Measurements from ENCODE around the gene MEN1. TPM values are rescaled to one million over a fixed set of nuclear protein-coding genes. Genes with fewer than 3 reads are reported as not detected.

MEN1 gene
- total RNA-seq, 1 experiment from 2014 or later = 46.1 TPM

DNA sequence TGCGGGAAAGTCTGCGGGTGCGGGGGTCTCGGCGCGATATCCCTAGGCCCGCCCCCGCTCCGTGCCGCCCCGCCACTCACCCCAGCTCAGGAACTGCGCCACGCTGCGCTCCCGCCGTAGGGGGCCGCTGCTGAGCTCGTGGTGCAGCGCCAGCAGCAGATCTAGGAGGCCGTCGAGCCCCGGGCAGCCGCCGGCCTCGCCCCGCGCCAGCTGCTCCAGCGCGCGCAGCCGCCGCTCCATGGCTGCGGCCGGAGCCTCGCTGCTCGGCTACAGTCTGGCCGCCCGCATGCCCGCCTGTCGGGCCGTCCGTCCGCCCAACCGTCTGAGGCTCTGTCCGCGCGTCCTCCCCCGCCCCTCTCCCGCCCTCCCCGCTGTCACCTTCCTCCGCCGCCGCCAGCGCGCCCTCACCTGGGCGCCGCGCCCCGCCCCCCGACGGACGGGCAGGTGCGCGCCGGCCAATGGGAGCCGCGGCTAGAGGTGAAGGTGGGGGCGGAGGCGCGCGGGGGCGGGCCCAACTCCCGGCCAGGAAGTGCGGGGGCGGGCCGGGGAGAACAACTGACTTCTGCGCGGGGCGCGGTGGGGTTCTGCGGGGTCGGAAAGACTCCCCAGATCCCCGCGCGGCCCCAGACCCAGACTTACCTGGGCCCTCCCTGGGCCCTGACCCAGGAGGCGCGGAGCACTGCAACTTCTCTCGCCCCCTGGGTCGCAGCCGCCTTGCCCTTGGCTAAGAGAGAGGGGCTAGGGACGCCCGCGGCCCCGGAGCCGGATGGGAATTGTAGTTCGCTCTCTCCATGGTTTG is 34.2 kb upstream of the MEN1 start, which contains the start of gene CDC42BPG:
TSS of gene CDC42BPG (minus strand) at position 324 of the 799 bp plus-strand sequence. CDS start at position 240, 84 bp downstream.
- peak within 1 kb of the TSS; percentile 83 for H3K4me3 ChIP-seq (ENCODE audit: low read length)
- peaks cover 28% of the 10 kb centered on the region for H3K79me2 ChIP-seq (ENCODE audit: low read length)
- no peaks in the 10 kb centered on the region for H3K9me2 ChIP-seq (replicated peaks; ENCODE audit: low read length)
- H2AFZ ChIP-seq (ENCODE audit: low read length) = peak within 1 kb of the TSS; percentile 89
- ATAC-seq (peak; percentile 48), DNase-seq (peak; percentile 95)
- intact Hi-C loops (cut with micrococcal nuclease) = loop anchor here (5.0 kb wide), 1 partner anchor 163 kb away; no protein-coding TSS in a partner anchor
- H3K9ac ChIP-seq (ENCODE audit: low read length) = peak within 1 kb of the TSS; percentile 72
- H3K36me3 ChIP-seq (ENCODE audit: low read depth, low read length) = peaks cover 4% of the 10 kb centered on the region; the same call in 1 of the 2 replicates
- peaks cover 43% of the 10 kb centered on the region for H3K4me1 ChIP-seq (ENCODE audit: insufficient read depth, low read length)
- no peaks in the 10 kb centered on the region for H4K20me1 ChIP-seq (ENCODE audit: low read length)
- no peaks in the 10 kb centered on the region for H3F3A ChIP-seq (ENCODE audit: low read length, unreplicated experiment)
- H3K27me3 ChIP-seq (ENCODE audit: low read length) = no peaks in the 10 kb centered on the region
- TF ChIP-seq, protein P1, sequence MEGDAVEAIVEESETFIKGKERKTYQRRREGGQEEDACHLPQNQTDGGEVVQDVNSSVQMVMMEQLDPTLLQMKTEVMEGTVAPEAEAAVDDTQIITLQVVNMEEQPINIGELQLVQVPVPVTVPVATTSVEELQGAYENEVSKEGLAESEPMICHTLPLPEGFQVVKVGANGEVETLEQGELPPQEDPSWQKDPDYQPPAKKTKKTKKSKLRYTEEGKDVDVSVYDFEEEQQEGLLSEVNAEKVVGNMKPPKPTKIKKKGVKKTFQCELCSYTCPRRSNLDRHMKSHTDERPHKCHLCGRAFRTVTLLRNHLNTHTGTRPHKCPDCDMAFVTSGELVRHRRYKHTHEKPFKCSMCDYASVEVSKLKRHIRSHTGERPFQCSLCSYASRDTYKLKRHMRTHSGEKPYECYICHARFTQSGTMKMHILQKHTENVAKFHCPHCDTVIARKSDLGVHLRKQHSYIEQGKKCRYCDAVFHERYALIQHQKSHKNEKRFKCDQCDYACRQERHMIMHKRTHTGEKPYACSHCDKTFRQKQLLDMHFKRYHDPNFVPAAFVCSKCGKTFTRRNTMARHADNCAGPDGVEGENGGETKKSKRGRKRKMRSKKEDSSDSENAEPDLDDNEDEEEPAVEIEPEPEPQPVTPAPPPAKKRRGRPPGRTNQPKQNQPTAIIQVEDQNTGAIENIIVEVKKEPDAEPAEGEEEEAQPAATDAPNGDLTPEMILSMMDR (conservative IDR thresholded peaks at IDR 0.05; ENCODE audit: low read depth, low read length) = peak; percentile 75
- TF ChIP-seq EZH2 (IDR thresholded peaks at IDR 0.05; ENCODE audit: low read length, unreplicated experiment) = no peak
- H3K9me3 ChIP-seq (ENCODE audit: low read length) = no peaks in the 10 kb centered on the region
- CTCF ChIA-PET = interaction anchor here (0.6 to 1.1 kb wide), 11 partner anchors 24 to 342 kb away, joined by 3 to 7 read pairs (median 3); partner anchors contain the start of gene BATF2
- BruUV-seq (replicated peaks) = no TSS peak
- POLR2A ChIA-PET (ENCODE audit: unreplicated experiment) = interaction anchor here (0.6 to 1.7 kb wide), 3 partner anchors 22 to 66 kb away, joined by 4 to 7 read pairs (median 6); no protein-coding TSS in a partner anchor
- peak within 1 kb of the TSS; percentile 90 for H3K27ac ChIP-seq (ENCODE audit: low read length)
- peak within 1 kb of the TSS; percentile 97 for H3K4me2 ChIP-seq (ENCODE audit: low read length)

- Histone ChIP-seq H2AFZ (ENCODE audit: low read length) (peak overlapping the region; percentile 89), H3K79me2 (ENCODE audit: low read length) (peaks cover 28% of the 10 kb centered on the region), H3K9me3 (ENCODE audit: low read length) (no peaks in the 10 kb centered on the region), H3K27ac (ENCODE audit: low read length) (peak overlapping the region; percentile 90), H3K9ac (ENCODE audit: low read length) (peak overlapping the region; percentile 72), H3K27me3 (ENCODE audit: low read length) (no peaks in the 10 kb centered on the region), H3K9me2 (replicated peaks; ENCODE audit: low read length) (no peaks in the 10 kb centered on the region), H3K4me2 (ENCODE audit: low read length) (peak overlapping the region; percentile 97), H3K4me3 (ENCODE audit: low read length) (peak overlapping the region; percentile 83), H4K20me1 (ENCODE audit: low read length) (no peaks in the 10 kb centered on the region), H3F3A (ENCODE audit: low read length, unreplicated experiment) (no peaks in the 10 kb centered on the region), H3K4me1 (ENCODE audit: insufficient read depth, low read length) (peaks cover 37% of the 10 kb centered on the region), H3K36me3 (ENCODE audit: low read depth, low read length) (peaks cover 11% of the 10 kb centered on the region; the same call in 1 of the 2 replicates)
- intact Hi-C loops (cut with micrococcal nuclease) = no loop called here
- DNase-seq (peak; percentile 41), ATAC-seq (peak; percentile 0; the same call in 1 of the 2 replicates)
- ChIA-PET POLR2A (ENCODE audit: unreplicated experiment) (interaction anchor here (0.6 to 1.7 kb wide), 4 partner anchors 22 to 110 kb away, joined by 4 to 8 read pairs (median 6); no protein-coding TSS in a partner anchor), CTCF (interaction anchor here (0.6 to 1.1 kb wide), 10 partner anchors 11 to 342 kb away, joined by 3 to 7 read pairs (median 3); partner anchors contain the start of gene BATF2)
- no peak for TF ChIP-seq EZH2phosphoT487 (IDR thresholded peaks at IDR 0.05; ENCODE audit: borderline replicate concordance, low read length)
- no peak for TF ChIP-seq EZH2 (IDR thresholded peaks at IDR 0.05; ENCODE audit: low read length, unreplicated experiment)
- TF ChIP-seq, protein P1 (conservative IDR thresholded peaks at IDR 0.05; ENCODE audit: low read depth, low read length) = no peak
- TSS peak; percentile 18 for BruUV-seq (replicated peaks)
These were observed 33.5 kb upstream of the MEN1 start for GRCh38 chr11:64843686-64844329.
